Osteocyte (in vitro differentiated cells): ENCODE results near the gene TPK1. TPM values are rescaled to one million over a fixed set of nuclear protein-coding genes. Genes with fewer than 3 reads are reported as not detected.

ENCODE experiments used
- DNase-seq: peaks from one replicate; pipeline ENCODE4 v3.0.0; 2021; ENCODE audit warnings: mixed read lengths; ENCODE audit not compliant: unreplicated experiment; ENCODE audit errors: extremely low spot score
- H3K27ac Mint-ChIP-seq: one replicate; pipeline ENCODE4 v1.8.0; 2021; ENCODE audit warnings: mild to moderate bottlenecking, mixed read lengths; ENCODE audit not compliant: unreplicated experiment
- H3K27me3 Mint-ChIP-seq: one replicate; pipeline ENCODE4 v1.8.0; 2021; ENCODE audit warnings: mixed read lengths; ENCODE audit not compliant: unreplicated experiment
- H3K36me3 Mint-ChIP-seq: one replicate; pipeline ENCODE4 v1.8.0; 2021; ENCODE audit warnings: mixed read lengths; ENCODE audit not compliant: unreplicated experiment
- H3K4me1 Mint-ChIP-seq: one replicate; pipeline ENCODE4 v1.8.0; 2021; ENCODE audit warnings: mixed read lengths; ENCODE audit not compliant: unreplicated experiment
- H3K4me3 Mint-ChIP-seq: one replicate; pipeline ENCODE4 v1.8.0; 2021; ENCODE audit warnings: mild to moderate bottlenecking, moderate library complexity, mixed read lengths; ENCODE audit not compliant: unreplicated experiment
- H3K9me3 Mint-ChIP-seq: one replicate; pipeline ENCODE4 v1.8.0; 2021; ENCODE audit warnings: mixed read lengths; ENCODE audit not compliant: unreplicated experiment
- CTCF ChIP-seq: fragments of 200-600 bp; sonication (generic); IDR thresholded peaks from 2 replicates; pipeline ENCODE4 v1.5.0; 2021; ENCODE audit warnings: antibody characterized with exemption, mild to moderate bottlenecking, moderate library complexity
- total RNA-seq: library from RNA; stranded (reverse); gene quantifications from 2 replicates; pipeline ENCODE4 v1.2.1, GENCODE V29; 2021

TPK1 gene
- total RNA-seq, 1 donor from 2014 or later = 5.6 TPM

GRCh38 chr7:144524271-144524670 is 311.6 kb downstream of the TPK1 start:
- DNase-seq = no peak
- Mint-ChIP-seq H3K4me1 (no peaks in the 10 kb centered on the region), H3K9me3 (no peaks in the 10 kb centered on the region), H3K27me3 (no peaks in the 10 kb centered on the region), H3K27ac (no peak overlapping the region), H3K36me3 (no peaks in the 10 kb centered on the region), H3K4me3 (no peak overlapping the region)
- no peak for TF ChIP-seq CTCF

- no peaks in the 10 kb centered on the region for H3K36me3 Mint-ChIP-seq
Observed at GRCh38 chr7:144523621-144524020, 312.2 kb downstream of the TPK1 start.

GRCh38 chr7:144519925-144520324 is 315.9 kb downstream of the TPK1 start:
- Mint-ChIP-seq H3K27ac (no peak overlapping the region), H3K36me3 (no peaks in the 10 kb centered on the region), H3K4me1 (no peaks in the 10 kb centered on the region), H3K4me3 (no peak overlapping the region), H3K27me3 (no peaks in the 10 kb centered on the region), H3K9me3 (no peaks in the 10 kb centered on the region)
- TF ChIP-seq CTCF = no peak
- DNase-seq = no peak

More at GRCh38 chr7:144523621-144524020, 312.2 kb downstream of the TPK1 start:
- Mint-ChIP-seq H3K9me3 (no peaks in the 10 kb centered on the region), H3K27me3 (no peaks in the 10 kb centered on the region), H3K4me3 (no peak overlapping the region), H3K4me1 (no peaks in the 10 kb centered on the region), H3K27ac (no peak overlapping the region)
- no peak for DNase-seq
- no peak for TF ChIP-seq CTCF

- Mint-ChIP-seq H3K27me3 (no peaks in the 10 kb centered on the region), H3K27ac (no peak overlapping the region), H3K36me3 (no peaks in the 10 kb centered on the region), H3K4me3 (no peak overlapping the region), H3K4me1 (no peaks in the 10 kb centered on the region), H3K9me3 (no peaks in the 10 kb centered on the region)
- no peak for DNase-seq
- TF ChIP-seq CTCF = no peak
Observed at GRCh38 chr7:144518360-144518759, 317.5 kb downstream of the TPK1 start.

- no peak for TF ChIP-seq CTCF
- Mint-ChIP-seq H3K36me3 (no peaks in the 10 kb centered on the region), H3K4me3 (no peak overlapping the region), H3K9me3 (no peaks in the 10 kb centered on the region), H3K27ac (no peak overlapping the region), H3K27me3 (no peaks in the 10 kb centered on the region), H3K4me1 (no peaks in the 10 kb centered on the region)
- no peak for DNase-seq
Observed at GRCh38 chr7:144517749-144518148, 318.1 kb downstream of the TPK1 start.
